SK-N-SH (cell line): ENCODE data around the gene CRB3. TPM values are rescaled to one million over a fixed set of nuclear protein-coding genes. Genes with fewer than 3 reads are reported as not detected.

Experiments used
- CTCF ChIA-PET: fragments of 300-600, 350-600 bp; formaldehyde crosslinking; extraction: SDS; loops from one replicate; lab custom pipeline; 2021; lab: Yijun Ruan, JAX
- POLR2A ChIA-PET: fragments of 350-600 bp; sonication (Branson Sonifier 250); formaldehyde crosslinking; extraction: SDS; loops from one replicate; lab custom pipeline; 2020; ENCODE audit warnings: antibody characterized with exemption, inconsistent platforms; lab: Yijun Ruan, JAX
- DNase-seq: peaks from one replicate; pipeline ENCODE4 v3.0.0; 2012
- H2AFZ ChIP-seq: fragments of 200-600 bp; sonication (generic); 2 replicates; pipeline ENCODE4 v1.8.1; 2016; ENCODE audit warnings: antibody characterized with exemption, mild to moderate bottlenecking, low read depth
- H3F3A ChIP-seq: fragments of 200-600 bp; sonication (generic); replicated peaks from 2 replicates; pipeline ENCODE3; 2016; ENCODE audit warnings: antibody characterized with exemption, mild to moderate bottlenecking; ENCODE audit not compliant: insufficient read depth
- H3K27ac ChIP-seq, 2 experiments: fragments of 200-500 bp in 1 of 2; fragments of 200-600 bp in 1 of 2; sonication (Bioruptor generic) in 1 of 2; sonication (generic), shearing (Covaris generic) in 1 of 2; 2 replicates each; pipeline versions ENCODE4 v1.5.1 to v1.6.1; 2014 to 2016; ENCODE audit warnings: low read depth in 2 of 2, inconsistent platforms in 1 of 2, low read length in 1 of 2, mild to moderate bottlenecking in 1 of 2, mixed read lengths in 1 of 2
- H3K27me3 ChIP-seq: fragments of 200-600 bp; sonication (generic), shearing (Covaris generic); 2 replicates; pipeline ENCODE4 v1.6.1; 2016; ENCODE audit warnings: mixed run types; ENCODE audit not compliant: insufficient read depth
- H3K36me3 ChIP-seq, 2 experiments: fragments of 200-500 bp in 1 of 2; fragments of 200-600 bp in 1 of 2; sonication (Bioruptor generic) in 1 of 2; sonication (generic) in 1 of 2; replicated peaks in 1 of 2; 2 replicates each; pipeline versions ENCODE3 to v1.5.1; 2014 to 2016; ENCODE audit warnings: low read length in 1 of 2, mild to moderate bottlenecking in 1 of 2; ENCODE audit not compliant: insufficient read depth in 2 of 2, control insufficient read depth in 1 of 2
- H3K4me1 ChIP-seq, 2 experiments: fragments of 200-500 bp in 1 of 2; fragments of 200-600 bp in 1 of 2; sonication (Bioruptor generic) in 1 of 2; sonication (generic), shearing (Covaris generic) in 1 of 2; 2 replicates each; pipeline versions ENCODE4 v1.5.1 to v1.6.1; 2014 to 2016; ENCODE audit warnings: low read depth in 1 of 2, low read length in 1 of 2, mixed run types in 1 of 2; ENCODE audit not compliant: insufficient read depth in 2 of 2, control insufficient read depth in 1 of 2
- H3K4me2 ChIP-seq: fragments of 200-600 bp; sonication (generic), shearing (Covaris generic); 2 replicates; pipeline ENCODE4 v1.6.1; 2017; ENCODE audit warnings: mixed run types
- H3K4me3 ChIP-seq, 2 experiments: fragments of 200-500 bp in 1 of 2; fragments of 200-600 bp in 1 of 2; sonication (Bioruptor generic) in 1 of 2; sonication (generic), shearing (Covaris generic) in 1 of 2; 2 replicates each; pipeline versions ENCODE4 v1.5.1 to v1.8.1; 2014 to 2016; ENCODE audit warnings: low read depth in 2 of 2, inconsistent platforms in 1 of 2, low read length in 1 of 2, mild to moderate bottlenecking in 1 of 2, mixed read lengths in 1 of 2, moderate library complexity in 1 of 2
- H3K79me2 ChIP-seq: fragments of 200-600 bp; sonication (generic); 2 replicates; pipeline ENCODE4 v1.8.1; 2017; ENCODE audit warnings: mild to moderate bottlenecking; ENCODE audit not compliant: insufficient read depth
- H3K9ac ChIP-seq: fragments of 200-600 bp; sonication (generic); 2 replicates; pipeline ENCODE4 v1.6.1; 2017; ENCODE audit warnings: mixed run types
- H3K9me2 ChIP-seq: fragments of 200-600 bp; sonication (generic); 2 replicates; pipeline ENCODE4 v1.6.1; 2017; ENCODE audit warnings: mixed run types
- H3K9me3 ChIP-seq: fragments of 200-600 bp; sonication (generic); 2 replicates; pipeline ENCODE4 v1.6.1; 2017; ENCODE audit warnings: mixed run types, mild to moderate bottlenecking, moderate library complexity
- H4K20me1 ChIP-seq: fragments of 200-600 bp; sonication (generic); 2 replicates; pipeline ENCODE4 v1.6.1; 2017; ENCODE audit warnings: mild to moderate bottlenecking, mixed run types; ENCODE audit not compliant: insufficient read depth
- MXI1 ChIP-seq: IDR thresholded peaks from 2 replicates; pipeline ENCODE4 v1.6.1; 2012; ENCODE audit warnings: mild to moderate bottlenecking, low read depth, low read length, improper control_type of control experiment
- POLR2AphosphoS5 ChIP-seq: IDR thresholded peaks from 2 replicates; pipeline ENCODE4 v1.6.1; 2012; ENCODE audit warnings: low read depth, low read length
- REST ChIP-seq: IDR thresholded peaks from 2 replicates; pipeline ENCODE4 v1.6.1; 2012; ENCODE audit warnings: mild to moderate bottlenecking, low read depth, low read length, moderate library complexity
- RFX5 ChIP-seq: IDR thresholded peaks from 2 replicates; pipeline ENCODE4 v1.6.1; 2012; ENCODE audit warnings: mild to moderate bottlenecking, improper control_type of control experiment, low read length
- TAF1 ChIP-seq: IDR thresholded peaks from 2 replicates; pipeline ENCODE4 v1.6.1; 2012; ENCODE audit warnings: low read depth, mild to moderate bottlenecking, low read length, moderate library complexity, borderline replicate concordance
- WGBS: methylation state at CpG from one replicate; pipeline ENCODE4 v1.1.6; 2017; ENCODE audit warnings: low lambda C conversion rate; 5-methylcytosine and 5-hydroxymethylcytosine counted together
- polyA plus RNA-seq, 3 experiments: library from polyadenylated mRNA; depleted of rRNA; stranded (reverse); fragments of >200 nt; gene quantifications; 2 replicates each; pipeline ENCODE4 v1.2.3, GENCODE V29; 2012
- TF ChIP-seq, protein P1 (sequence below): IDR thresholded peaks from 2 replicates; pipeline ENCODE4 v1.4.0; 2012; ENCODE audit warnings: low read depth
- TF ChIP-seq, protein P2 (sequence below): IDR thresholded peaks from 2 replicates; pipeline ENCODE4 v1.4.0; 2012; ENCODE audit warnings: low read depth, borderline replicate concordance

The CRB3 gene
- polyA plus RNA-seq, 1 of the 3 experiments (the other 2 are of a cell fraction) = not detected

GRCh38 chr19:6424195-6424938 lies 39.7 kb upstream of the CRB3 start, which contains the start of gene KHSRP:
Gene KHSRP (minus strand): TSS chr19:6424811. CDS start chr19:6424701, 110 bp downstream.
- Histone ChIP-seq H3K27ac (peak within 1 kb of the TSS; percentile 61 to 78; a peak in 3 of 4 replicates), H3K4me2 (peak within 1 kb of the TSS; percentile 98), H3K27me3 (no peaks in the 10 kb centered on the region)
- POLR2A ChIA-PET = interaction anchor here (0.5 to 1.6 kb wide), 3 partner anchors 32 to 52 kb away, joined by 4 to 8 read pairs (median 4); partner anchors contain the start of genes ALKBH7 and GTF2F1
- TF ChIP-seq TAF1 (peak; percentile 67; the same call in 1 of the 2 replicates), REST (no peak), POLR2AphosphoS5 (peak; percentile 61; the same call in 1 of the 2 replicates), MXI1 (peak; percentile 30; the same call in 1 of the 2 replicates), RFX5 (peak; percentile 72; the same call in 1 of the 2 replicates)
- TF ChIP-seq, protein P1, sequence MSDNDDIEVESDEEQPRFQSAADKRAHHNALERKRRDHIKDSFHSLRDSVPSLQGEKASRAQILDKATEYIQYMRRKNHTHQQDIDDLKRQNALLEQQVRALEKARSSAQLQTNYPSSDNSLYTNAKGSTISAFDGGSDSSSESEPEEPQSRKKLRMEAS = no peak; the same call in 1 of the 2 replicates
- TF ChIP-seq, protein P2, sequence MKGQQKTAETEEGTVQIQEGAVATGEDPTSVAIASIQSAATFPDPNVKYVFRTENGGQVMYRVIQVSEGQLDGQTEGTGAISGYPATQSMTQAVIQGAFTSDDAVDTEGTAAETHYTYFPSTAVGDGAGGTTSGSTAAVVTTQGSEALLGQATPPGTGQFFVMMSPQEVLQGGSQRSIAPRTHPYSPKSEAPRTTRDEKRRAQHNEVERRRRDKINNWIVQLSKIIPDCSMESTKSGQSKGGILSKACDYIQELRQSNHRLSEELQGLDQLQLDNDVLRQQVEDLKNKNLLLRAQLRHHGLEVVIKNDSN = peak; percentile 76
- TF ChIP-seq, all 33 proteins: peak for 5
- no peaks in the 10 kb centered on the region for H3K9me3 ChIP-seq
- peaks cover 10 to 30% of the 10 kb centered on the region in 2 experiments for H3K36me3 ChIP-seq
- H3K79me2 ChIP-seq = peaks cover 48% of the 10 kb centered on the region
- H3K4me1 ChIP-seq = peaks cover 10 to 15% of the 10 kb centered on the region in 2 experiments; a peak in 2 of 4 replicates
- WGBS = 0% methylated on average over 19 of the region's 114 CpGs
- H3F3A ChIP-seq = peaks cover 6% of the 10 kb centered on the region
- CTCF ChIA-PET = interaction anchor here (0.6 to 1.6 kb wide), 3 partner anchors 13 to 1897 kb away, joined by 3 read pairs; partner anchors contain the start of gene TUBB4A
- H3K9me2 ChIP-seq = no peaks in the 10 kb centered on the region
- DNase-seq = peak; percentile 98
- peak within 1 kb of the TSS; percentile 93 for H3K9ac ChIP-seq
- H2AFZ ChIP-seq = peak within 1 kb of the TSS; percentile 85; the same call in 1 of the 2 replicates
- peak within 1 kb of the TSS; percentile 83 to 88 for H3K4me3 ChIP-seq
- peaks cover 47% of the 10 kb centered on the region for H4K20me1 ChIP-seq
